Neural progenitor cell (in vitro differentiated cells): ENCODE measurements around the gene PLEKHG1. TPM values are rescaled to one million over a fixed set of nuclear protein-coding genes. Genes with fewer than 3 reads are reported as not detected.

Source experiments
- DNase-seq: peaks from one replicate; pipeline ENCODE4 v3.0.0-alpha.2; 2016; ENCODE audit warnings: low spot score
- H2AFZ ChIP-seq: fragments of 200-600 bp; sonication (generic); replicated peaks from 2 replicates; pipeline ENCODE4 v1.6.1; 2016; ENCODE audit warnings: antibody characterized with exemption
- H3F3A ChIP-seq: fragments of 200-600 bp; sonication (generic); 2 replicates; pipeline ENCODE4 v1.6.1; 2016; ENCODE audit warnings: antibody characterized with exemption, low read depth
- H3K27ac ChIP-seq: fragments of 200-600 bp; sonication (generic); 2 replicates; pipeline ENCODE4 v1.5.1; 2016; ENCODE audit warnings: mild to moderate bottlenecking
- H3K27me3 ChIP-seq: fragments of 200-600 bp; sonication (generic); 2 replicates; pipeline ENCODE4 v1.6.1; 2016; ENCODE audit warnings: mild to moderate bottlenecking, moderate library complexity
- H3K36me3 ChIP-seq: fragments of 200-600 bp; sonication (generic); 2 replicates; pipeline ENCODE4 v1.5.1; 2016
- H3K4me1 ChIP-seq: fragments of 200-600 bp; sonication (generic); 2 replicates; pipeline ENCODE4 v1.6.1; 2016; ENCODE audit warnings: mixed run types
- H3K4me2 ChIP-seq: fragments of 200-600 bp; sonication (generic); 2 replicates; pipeline ENCODE4 v1.6.1; 2016
- H3K4me3 ChIP-seq: fragments of 200-600 bp; sonication (generic); 2 replicates; pipeline ENCODE4 v1.5.1; 2016
- H3K79me2 ChIP-seq: fragments of 200-600 bp; sonication (generic); 2 replicates; pipeline ENCODE4 v1.6.1; 2016; ENCODE audit warnings: low read depth
- H3K9ac ChIP-seq: fragments of 200-600 bp; sonication (generic); 2 replicates; pipeline ENCODE4 v1.6.1; 2016
- H3K9me3 ChIP-seq: fragments of 200-600 bp; sonication (generic); 2 replicates; pipeline ENCODE4 v1.5.1; 2016; ENCODE audit warnings: low read depth
- H4K20me1 ChIP-seq: fragments of 200-600 bp; sonication (generic); 2 replicates; pipeline ENCODE4 v1.6.1; 2016; ENCODE audit warnings: low read depth
- H3K27ac Mint-ChIP-seq: 3 replicates; pipeline ENCODE4 v1.8.0; 2021; ENCODE audit warnings: mixed read lengths
- H3K27me3 Mint-ChIP-seq: 2 replicates; pipeline ENCODE4 v1.8.0; 2022; ENCODE audit warnings: low read depth, mild to moderate bottlenecking, inconsistent platforms, moderate library complexity, mixed read lengths; ENCODE audit not compliant: insufficient read depth
- H3K36me3 Mint-ChIP-seq: 3 replicates; pipeline ENCODE4 v1.8.0; 2021; ENCODE audit warnings: mixed read lengths
- H3K4me1 Mint-ChIP-seq: 3 replicates; pipeline ENCODE4 v1.8.0; 2021; ENCODE audit warnings: mixed read lengths
- H3K4me3 Mint-ChIP-seq: 3 replicates; pipeline ENCODE4 v1.8.0; 2021; ENCODE audit warnings: mild to moderate bottlenecking, moderate library complexity, mixed read lengths
- H3K9me3 Mint-ChIP-seq: 3 replicates; pipeline ENCODE4 v1.8.0; 2020; ENCODE audit warnings: mixed read lengths
- CTCF ChIP-seq: fragments of 200-600 bp; sonication (generic); IDR thresholded peaks from 2 replicates; pipeline ENCODE4 v1.5.1; 2017; ENCODE audit warnings: antibody characterized with exemption, mild to moderate bottlenecking
- EZH2 ChIP-seq: fragments of 200-600 bp; sonication (generic); IDR thresholded peaks from 2 replicates; pipeline ENCODE4 v1.6.1; 2017; ENCODE audit warnings: antibody characterized with exemption, mild to moderate bottlenecking, moderate library complexity
- EZH2phosphoT487 ChIP-seq: fragments of 200-600 bp; sonication (generic); IDR thresholded peaks from 2 replicates; pipeline ENCODE4 v1.6.1; 2017; ENCODE audit warnings: antibody characterized with exemption
- total RNA-seq: library from RNA; depleted of rRNA; stranded (reverse); fragments of >200 nt; gene quantifications from 2 replicates; pipeline ENCODE4 v1.2.3, GENCODE V29; 2015; ENCODE audit warnings: low replicate concordance

PLEKHG1 gene
- total RNA-seq, 1 donor from 2014 or later: 4.7 TPM

- Mint-ChIP-seq H3K4me3 (no peak overlapping the region), H3K4me1 (peaks cover 6% of the 10 kb centered on the region), H3K27me3 (peaks cover 8% of the 10 kb centered on the region), H3K36me3 (no peaks in the 10 kb centered on the region), H3K27ac (no peak overlapping the region), H3K9me3 (no peaks in the 10 kb centered on the region)
- DNase-seq: no peak
- H3K27me3 ChIP-seq: peaks cover 27% of the 10 kb centered on the region
- no peaks in the 10 kb centered on the region for H3K79me2 ChIP-seq
- H3K9ac ChIP-seq: no peak overlapping the region
- no peak overlapping the region for H2AFZ ChIP-seq
- peaks cover 8% of the 10 kb centered on the region for H3K4me1 ChIP-seq
- H3K27ac ChIP-seq: no peak overlapping the region
- TF ChIP-seq CTCF: no peak
- no peak for TF ChIP-seq EZH2phosphoT487
- TF ChIP-seq EZH2: no peak
- H3K4me2 ChIP-seq: no peak overlapping the region
- no peaks in the 10 kb centered on the region for H3F3A ChIP-seq
- H3K4me3 ChIP-seq: no peak overlapping the region
- no peaks in the 10 kb centered on the region for H4K20me1 ChIP-seq
- no peaks in the 10 kb centered on the region for H3K9me3 ChIP-seq
- H3K36me3 ChIP-seq: no peaks in the 10 kb centered on the region
Observed at GRCh38 chr6:150590446-150590845, 9.2 kb upstream of the PLEKHG1 start.

- Histone ChIP-seq H3K4me3 (no peak overlapping the region), H2AFZ (no peak overlapping the region), H3K79me2 (no peaks in the 10 kb centered on the region), H3K36me3 (no peaks in the 10 kb centered on the region), H3F3A (no peaks in the 10 kb centered on the region), H3K4me2 (no peak overlapping the region), H3K27me3 (peaks cover 48% of the 10 kb centered on the region), H3K4me1 (peaks cover 8% of the 10 kb centered on the region), H4K20me1 (no peaks in the 10 kb centered on the region), H3K9me3 (no peaks in the 10 kb centered on the region), H3K9ac (no peak overlapping the region), H3K27ac (no peak overlapping the region)
- TF ChIP-seq EZH2 (no peak), CTCF (no peak), EZH2phosphoT487 (no peak)
- Mint-ChIP-seq H3K9me3 (no peaks in the 10 kb centered on the region), H3K36me3 (no peaks in the 10 kb centered on the region), H3K27ac (no peak overlapping the region), H3K27me3 (peaks cover 2% of the 10 kb centered on the region), H3K4me1 (peaks cover 9% of the 10 kb centered on the region), H3K4me3 (no peak overlapping the region)
- DNase-seq: no peak
Observed at GRCh38 chr6:150592377-150592995, 7.2 kb upstream of the PLEKHG1 start.

DNA sequence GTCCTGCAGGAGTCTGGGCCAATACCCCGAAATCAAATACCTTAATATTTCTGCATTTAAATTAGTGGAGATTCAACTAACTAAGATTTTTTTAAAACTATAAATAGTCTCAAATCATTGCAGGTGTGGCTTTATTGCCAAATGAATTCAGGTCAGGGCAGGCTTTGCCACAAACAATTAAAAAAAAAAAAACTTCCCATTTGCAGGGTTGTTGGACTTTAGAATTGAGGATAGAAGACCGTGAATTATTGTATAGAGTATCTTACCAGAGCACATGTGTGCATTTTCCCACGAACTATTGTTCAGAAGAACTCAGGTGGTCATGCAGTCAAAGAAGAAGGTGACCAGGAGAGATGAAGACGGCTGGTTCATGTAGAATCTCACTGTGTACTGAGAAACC lies 6.6 kb upstream of the PLEKHG1 start:
- no peak overlapping the region for H3K4me3 Mint-ChIP-seq

More for the DNA sequence above, 6.6 kb upstream of the PLEKHG1 start:
- Mint-ChIP-seq H3K4me1 (peaks cover 9% of the 10 kb centered on the region), H3K27me3 (peaks cover 2% of the 10 kb centered on the region), H3K27ac (no peak overlapping the region), H3K36me3 (no peaks in the 10 kb centered on the region), H3K9me3 (no peaks in the 10 kb centered on the region)
- Histone ChIP-seq H3K36me3 (no peaks in the 10 kb centered on the region), H3K4me1 (peaks cover 8% of the 10 kb centered on the region), H3K27me3 (peaks cover 54% of the 10 kb centered on the region), H3K9me3 (no peaks in the 10 kb centered on the region), H3K4me2 (no peak overlapping the region), H2AFZ (no peak overlapping the region), H3F3A (no peaks in the 10 kb centered on the region), H3K27ac (no peak overlapping the region), H3K79me2 (no peaks in the 10 kb centered on the region), H4K20me1 (no peaks in the 10 kb centered on the region), H3K4me3 (no peak overlapping the region), H3K9ac (no peak overlapping the region)
- no peak for TF ChIP-seq EZH2phosphoT487
- no peak for TF ChIP-seq EZH2
- no peak for TF ChIP-seq CTCF
- DNase-seq: no peak
